Measurements from ENCODE around the gene REPS2. TPM values are rescaled to one million over a fixed set of nuclear protein-coding genes. Genes with fewer than 3 reads are reported as not detected.

The REPS2 gene
- total and polyA plus RNA-seq, 9 of the 15 experiments (the other 6 are each of a cell fraction or from before 2014, with no cell fraction given), result 0.01 to 0.07 (median 0.01) TPM; not detected in 3

GRCh38 chrX:16975233-16975632, 28.8 kb downstream of the REPS2 start (continued):
- TF ChIP-seq MTA3 (IDR thresholded peaks at IDR 0.05; ENCODE audit: borderline replicate concordance) (no peak), ESRRB (CRISPR knock-in tag; IDR thresholded peaks at IDR 0.05; ENCODE audit: borderline replicate concordance) (no peak), TSHZ1 (CRISPR knock-in tag; IDR thresholded peaks at IDR 0.05) (no peak), GABPA (tag; conservative IDR thresholded peaks at IDR 0.05; ENCODE audit: low read depth) (no peak), ZNF431 (CRISPR knock-in tag; IDR thresholded peaks at IDR 0.05) (no peak), IRF9 (tag; IDR thresholded peaks at IDR 0.05) (no peak), COPS2 (conservative IDR thresholded peaks at IDR 0.05) (no peak)

- CTCF ChIA-PET (ENCODE audit: low intra/inter-chr PET ratio), result no interaction called here
- no peak for ATAC-seq
- TF ChIP-seq E2F3 (CRISPR knock-in tag; IDR thresholded peaks at IDR 0.05), result no peak
- no peak for TF ChIP-seq CTBP1 (IDR thresholded peaks at IDR 0.05; ENCODE audit: borderline replicate concordance)
- TF ChIP-seq NR0B1 (IDR thresholded peaks at IDR 0.05; ENCODE audit: partially characterized antibody), result no peak
- TF ChIP-seq SFPQ (IDR thresholded peaks at IDR 0.05; ENCODE audit: low read depth, low read length), result no peak
These were observed 31.3 kb downstream of the REPS2 start for GRCh38 chrX:16977771-16978170.

More at GRCh38 chrX:16977771-16978170, 31.3 kb downstream of the REPS2 start:
- intact Hi-C loops (cut with micrococcal nuclease) (no loop called here), in situ Hi-C loops (cut with MboI) (no loop called here)
- Histone ChIP-seq H3K27me3 (ENCODE audit: control insufficient read depth in 2 of 2, insufficient read depth in 2 of 2, low read length in 2 of 2) (no peaks in the 10 kb centered on the region), H2AFZ (ENCODE audit: low read depth, low read length) (no peak overlapping the region), H3K9me1 (ENCODE audit: control insufficient read depth, insufficient read depth, low read length) (no peaks in the 10 kb centered on the region), H3K9me3 (replicated peaks; ENCODE audit: control insufficient read depth, insufficient read depth, low read depth, low read length) (no peaks in the 10 kb centered on the region), H3K4me3 (no peak overlapping the region), H4K20me1 (replicated peaks; ENCODE audit: control insufficient read depth, insufficient read depth, low read length) (no peaks in the 10 kb centered on the region), H3K27ac (ENCODE audit: extremely low read depth, low read depth, low read length) (no peak overlapping the region), H3K36me3 (ENCODE audit: control insufficient read depth, insufficient read depth, low read length) (no peaks in the 10 kb centered on the region), H3K4me1 (replicated peaks in 1 of 2; ENCODE audit: control insufficient read depth in 2 of 2, insufficient read depth in 2 of 2, low read length in 2 of 2) (no peaks in the 10 kb centered on the region), H3K79me2 (ENCODE audit: control insufficient read depth, insufficient read depth, low read length) (no peaks in the 10 kb centered on the region), H3K4me2 (ENCODE audit: insufficient read depth, low read length) (no peak overlapping the region), H3K9ac (ENCODE audit: insufficient read depth in 1 of 2, low read depth in 2 of 2, low read length in 2 of 2) (no peak overlapping the region)
- POLR2A ChIA-PET, result no interaction called here
- FAIRE-seq, result no peak
- no peak for DNase-seq (ENCODE audit: extremely low read depth in 1 of 4, low spot score in 3 of 4)
- no TSS peak for BruUV-seq (replicated peaks)
